Sigmoid colon (tissue), 7 donors: ENCODE data around the gene AHNAK2. TPM values are rescaled to one million over a fixed set of nuclear protein-coding genes. Genes with fewer than 3 reads are reported as not detected.

Experiments used
- DNase-seq: peaks from one replicate; pipeline ENCODE4 v3.0.0-alpha.2; 2019
- H3K27ac ChIP-seq, 4 donors: fragments of 200-600 bp; sonication (generic); one replicate each; pipeline ENCODE4 v1.5.1; 2016 to 2019; ENCODE audit warnings: mild to moderate bottlenecking in 1 of 4
- H3K27me3 ChIP-seq, 3 donors: fragments of 200-600 bp; sonication (generic); one replicate each; pipeline ENCODE4 v1.5.1; 2019; ENCODE audit warnings: mild to moderate bottlenecking in 1 of 3
- H3K36me3 ChIP-seq, 4 donors: fragments of 200-600 bp; sonication (generic); one replicate each; pipeline ENCODE4 v1.5.1; 2016 to 2019
- H3K4me1 ChIP-seq, 4 donors: fragments of 200-600 bp; sonication (generic); one replicate each; pipeline ENCODE4 v1.5.1; 2017 to 2019
- H3K4me3 ChIP-seq, 4 donors: fragments of 200-600 bp; sonication (generic); one replicate each; pipeline ENCODE4 v1.5.1; 2017 to 2019; ENCODE audit warnings: mild to moderate bottlenecking in 2 of 4, moderate library complexity in 1 of 4
- H3K9me3 ChIP-seq, 4 donors: fragments of 200-600 bp in 3 of 4; sonication (generic) in 3 of 4; one replicate each; pipeline versions ENCODE4 v1.5.1 to v1.6.1; 2013 to 2019
- CTCF ChIP-seq, 4 experiments: fragments of 450-650 bp in 3 of 4; fragments of 200-600 bp in 1 of 4; IDR thresholded peaks; one replicate each; pipeline ENCODE4 v1.5.1; 2016 to 2019; ENCODE audit warnings: antibody characterized with exemption in 4 of 4, mild to moderate bottlenecking in 3 of 4, moderate library complexity in 2 of 4
- EP300 ChIP-seq, 4 donors: sonication (generic); formaldehyde crosslinking; IDR thresholded peaks; one replicate each; pipeline ENCODE4 v1.6.1; 2017; ENCODE audit warnings: antibody characterized with exemption in 4 of 4
- POLR2A ChIP-seq, 2 donors: fragments of 450-650 bp; IDR thresholded peaks; one replicate each; pipeline ENCODE4 v1.6.1; 2016; ENCODE audit warnings: antibody characterized with exemption in 2 of 2, mild to moderate bottlenecking in 2 of 2, moderate library complexity in 2 of 2
- POLR2AphosphoS5 ChIP-seq, 4 donors: sonication (generic); formaldehyde crosslinking; IDR thresholded peaks; one replicate each; pipeline ENCODE4 v1.6.1; 2017; ENCODE audit warnings: antibody characterized with exemption in 4 of 4
- WGBS, 2 donors: extraction: QIAGEN DNeasy Blood & Tissue Kit; methylation state at CpG; one replicate each; pipeline ENCODE4 v1.1.7; 2013; 5-methylcytosine and 5-hydroxymethylcytosine counted together
- intact Hi-C: fragments of 100-400 bp; cut with DNase I; formaldehyde crosslinking; loops from one replicate; pipeline ENCODE4 v1.15.1; 2023
- polyA plus RNA-seq, 3 donors: library from polyadenylated mRNA; stranded (reverse); fragments of 200-250 nt; gene quantifications; one replicate each; pipeline ENCODE4 v1.2.3, GENCODE V29; 2013
- total RNA-seq, 4 donors: library from RNA; depleted of rRNA; stranded (reverse); fragments of >200 nt; gene quantifications; one replicate each; pipeline ENCODE4 v1.1.0, GENCODE V29; 2016
- donor health status: healthy with polysubstance abuse.
- donor health status: Bipolar disorder and iron deficiency.
- donor health status: healthy.

AHNAK2 gene
- total and polyA plus RNA-seq, 7 donors: 0.23 to 218 (median 81.9) TPM

- intact Hi-C loops: no loop called here
- Histone ChIP-seq H3K9me3 (no peaks in the 10 kb centered on the region), H3K27ac (no peak overlapping the region), H3K36me3 (peaks cover 0 to 39% (median 7%) of the 10 kb centered on the region in 4 donors), H3K27me3 (no peaks in the 10 kb centered on the region), H3K4me3 (no peak overlapping the region), H3K4me1 (peaks cover 0 to 13% (median 12%) of the 10 kb centered on the region in 4 donors)
- no peak for DNase-seq
- WGBS, 2 donors: 92 to 93% methylated on average over 7 of the region's 7 CpGs
- no peak for TF ChIP-seq POLR2AphosphoS5 (IDR thresholded peaks at IDR 0.05)
- no peak for TF ChIP-seq EP300 (IDR thresholded peaks at IDR 0.05)
- no peak for TF ChIP-seq CTCF (IDR thresholded peaks at IDR 0.05)
- no peak for TF ChIP-seq POLR2A (IDR thresholded peaks at IDR 0.05)
Observed at GRCh38 chr14:104989951-104990303, 11.8 kb upstream of the AHNAK2 start.

GRCh38 chr14:104989236-104989950, 11.2 kb upstream of the AHNAK2 start:
- H3K27me3 ChIP-seq: no peaks in the 10 kb centered on the region
- H3K9me3 ChIP-seq: no peaks in the 10 kb centered on the region
- peaks cover 0 to 33% (median 7%) of the 10 kb centered on the region in 4 donors for H3K36me3 ChIP-seq
- TF ChIP-seq CTCF (IDR thresholded peaks at IDR 0.05): no peak
- no peak for TF ChIP-seq POLR2AphosphoS5 (IDR thresholded peaks at IDR 0.05)
- TF ChIP-seq POLR2A (IDR thresholded peaks at IDR 0.05): no peak
- no peak for TF ChIP-seq EP300 (IDR thresholded peaks at IDR 0.05)
- no peak overlapping the region for H3K4me3 ChIP-seq
- H3K4me1 ChIP-seq: peaks cover 0 to 13% (median 12%) of the 10 kb centered on the region in 4 donors
- no peak overlapping the region for H3K27ac ChIP-seq
- intact Hi-C loops: no loop called here
- 93% methylated on average over 16 of the region's 16 CpGs for WGBS, 2 donors
- no peak for DNase-seq

GRCh38 chr14:104986487-104987164, 8.5 kb upstream of the AHNAK2 start:
- no peak for DNase-seq
- Histone ChIP-seq H3K4me1 (peaks cover 0 to 13% (median 12%) of the 10 kb centered on the region in 4 donors), H3K27ac (peak overlapping the region in 1 of 4 donors; percentile 71), H3K4me3 (peak overlapping the region; percentile 63 to 92 (median 81)), H3K36me3 (peaks cover 0 to 6% (median under 1%) of the 10 kb centered on the region in 4 donors), H3K9me3 (no peaks in the 10 kb centered on the region), H3K27me3 (no peaks in the 10 kb centered on the region)
- WGBS, 2 donors: 55 to 66% methylated on average over 19 of the region's 19 CpGs
- no peak for TF ChIP-seq POLR2A (IDR thresholded peaks at IDR 0.05)
- TF ChIP-seq EP300 (IDR thresholded peaks at IDR 0.05): no peak
- no peak for TF ChIP-seq CTCF (IDR thresholded peaks at IDR 0.05)
- TF ChIP-seq POLR2AphosphoS5 (IDR thresholded peaks at IDR 0.05): no peak
- intact Hi-C loops: no loop called here

GRCh38 chr14:104985675-104986486, 7.7 kb upstream of the AHNAK2 start, which contains the start of gene CLBA1:
Gene CLBA1, plus strand, starts transcription at chr14:104985788. Its CDS starts 644 bp downstream, at chr14:104986432.
- peak; percentile 94 for DNase-seq
- no peaks in the 10 kb centered on the region for H3K36me3 ChIP-seq
- TF ChIP-seq POLR2AphosphoS5 (IDR thresholded peaks at IDR 0.05) (peak in 3 of 4 donors; percentile 23 to 85 (median 73)), EP300 (IDR thresholded peaks at IDR 0.05) (no peak)
- peak within 1 kb of the TSS; percentile 71 to 85 (median 78) for H3K27ac ChIP-seq
- no peaks in the 10 kb centered on the region for H3K27me3 ChIP-seq
- H3K4me1 ChIP-seq: peaks cover 0 to 13% (median 12%) of the 10 kb centered on the region in 4 donors
- peak within 1 kb of the TSS; percentile 63 to 92 (median 81) for H3K4me3 ChIP-seq
- intact Hi-C loops: loop anchor here (2.0 kb wide), 1 partner anchor 25 kb away; no protein-coding TSS in a partner anchor
- no peaks in the 10 kb centered on the region for H3K9me3 ChIP-seq
- WGBS, 2 donors: 1 to 2% methylated on average over 77 of the region's 77 CpGs
